HG03439 (cell line): ENCODE results near the gene KCNJ4.
"Not testable (repeated sequence)": the region's sequence is repeated elsewhere in the genome, so short reads cannot be mapped to it uniquely, and the experiment has no call there.

Source experiments
- ATAC-seq: cut with Tn5 transposase; IDR thresholded peaks from one replicate; pipeline ENCODE4 v1.9.1; 2021; ENCODE audit warnings: mild to moderate bottlenecking, moderate library complexity; ENCODE audit not compliant: unreplicated experiment

Gene KCNJ4

DNA sequence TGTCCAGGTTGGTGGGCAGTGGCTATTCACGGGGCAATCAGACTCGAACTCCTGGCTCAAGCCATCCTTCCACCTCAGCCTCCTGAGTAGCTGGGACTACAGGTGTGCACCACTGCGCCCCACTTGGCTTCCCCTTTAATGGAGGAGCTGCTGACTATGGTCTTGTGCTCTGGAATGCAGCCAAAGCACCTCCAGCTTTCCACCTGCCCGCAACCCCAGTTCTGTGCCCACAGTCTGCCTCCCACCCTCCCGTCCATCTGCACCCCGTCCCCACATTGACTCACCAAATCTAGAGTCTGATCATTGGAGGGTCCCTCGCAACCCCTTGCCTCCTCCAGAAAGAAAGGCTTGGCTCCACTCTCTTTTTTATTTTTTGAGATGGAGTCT, 41.0 kb downstream of the KCNJ4 start:
- no peak for ATAC-seq

DNA sequence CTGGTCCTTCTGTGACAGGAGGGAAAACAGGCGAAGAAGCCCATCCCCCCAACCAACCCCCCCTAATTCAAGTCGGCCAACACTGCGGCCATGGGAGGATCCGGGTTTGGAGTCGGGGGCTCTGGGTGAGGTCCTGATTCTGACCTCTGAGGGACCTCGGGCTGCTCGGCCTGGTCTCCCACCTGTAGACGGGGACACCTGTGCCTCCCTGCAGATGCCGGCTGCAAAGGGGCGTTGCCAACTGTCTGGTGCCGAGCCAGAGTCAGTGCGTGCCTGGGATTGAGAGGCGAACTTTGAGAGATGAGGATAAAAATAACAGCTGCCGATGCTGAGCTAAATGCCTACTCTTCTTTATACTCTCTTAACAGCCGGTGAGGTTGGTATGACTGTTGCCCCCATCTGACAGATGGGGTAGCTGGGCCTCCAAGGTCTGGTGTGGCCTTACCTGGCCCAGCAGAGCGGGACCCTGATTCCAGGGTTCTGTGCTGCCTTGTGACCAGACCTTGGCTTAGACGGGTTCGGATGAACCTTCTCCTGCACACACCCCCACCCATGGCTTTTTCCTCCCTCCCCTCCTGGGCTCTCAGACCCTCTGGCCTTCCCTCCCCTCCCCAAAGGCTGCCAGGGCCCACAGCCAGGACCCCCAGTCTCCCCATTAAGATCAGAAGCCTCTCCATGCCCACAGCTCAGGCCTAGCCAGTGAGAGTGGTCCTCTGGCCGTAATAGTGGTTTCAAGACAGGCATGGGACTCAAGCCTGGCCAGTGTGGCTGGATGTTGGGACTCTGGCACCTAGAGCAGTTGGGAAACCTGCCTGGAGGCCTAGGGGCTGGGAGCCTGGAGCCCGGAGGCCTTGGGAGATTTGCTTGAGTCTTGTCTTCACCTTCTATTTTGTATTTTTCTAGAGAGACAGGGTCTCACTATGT, 41.7 kb downstream of the KCNJ4 start:
- ATAC-seq: no peak

DNA sequence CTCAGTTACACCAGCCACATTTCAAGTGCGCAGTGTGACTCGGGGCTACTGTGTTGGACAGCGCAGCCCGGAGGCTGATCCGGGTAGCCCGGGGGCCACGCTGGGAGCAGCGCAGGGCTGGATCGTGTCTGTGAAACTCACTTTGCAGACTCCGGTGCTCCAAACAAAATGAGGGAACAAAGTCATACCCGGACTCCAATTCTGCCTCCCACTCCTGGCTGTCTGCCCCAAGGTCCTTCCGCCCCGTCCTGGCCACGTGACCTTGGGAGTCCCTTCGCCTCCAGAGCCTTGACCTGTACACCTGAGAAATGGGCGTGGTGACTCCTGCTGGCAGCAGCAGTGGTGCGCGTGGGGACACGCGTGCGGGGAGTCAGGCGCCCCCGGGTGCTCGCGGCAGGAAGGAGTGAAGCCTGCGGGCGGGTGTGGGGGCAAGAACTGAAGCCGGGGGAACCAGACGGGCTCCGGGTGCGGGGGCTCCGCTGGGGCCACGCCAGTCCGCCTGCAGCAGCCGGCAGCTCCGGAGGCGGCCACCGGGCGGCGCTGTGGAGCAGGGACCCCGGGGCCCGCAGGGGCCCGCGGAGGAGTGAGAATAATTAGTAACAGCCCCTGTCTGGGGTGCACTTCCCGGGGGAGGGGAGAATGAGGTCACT, 42.4 kb downstream of the KCNJ4 start:
- no peak for ATAC-seq

DNA sequence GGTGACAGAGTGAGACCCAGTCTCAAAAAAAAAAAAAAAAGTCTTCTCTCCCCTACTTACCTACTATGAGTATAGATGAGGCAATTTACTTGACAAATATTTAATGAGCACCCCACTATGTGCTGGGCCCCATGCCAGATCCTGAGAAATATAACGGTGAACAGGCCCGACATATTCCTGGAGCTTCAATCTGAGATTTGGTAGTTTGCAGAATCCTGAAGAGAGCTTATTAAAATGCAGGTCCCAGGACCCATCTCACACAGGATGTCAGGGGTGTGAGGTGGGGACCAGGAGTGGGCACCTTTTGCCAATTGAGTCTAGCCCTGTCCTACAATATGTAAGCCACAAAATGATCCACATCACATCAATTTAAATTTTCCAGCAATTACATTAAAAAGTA, 44.0 kb downstream of the KCNJ4 start:
- ATAC-seq: no peak

DNA sequence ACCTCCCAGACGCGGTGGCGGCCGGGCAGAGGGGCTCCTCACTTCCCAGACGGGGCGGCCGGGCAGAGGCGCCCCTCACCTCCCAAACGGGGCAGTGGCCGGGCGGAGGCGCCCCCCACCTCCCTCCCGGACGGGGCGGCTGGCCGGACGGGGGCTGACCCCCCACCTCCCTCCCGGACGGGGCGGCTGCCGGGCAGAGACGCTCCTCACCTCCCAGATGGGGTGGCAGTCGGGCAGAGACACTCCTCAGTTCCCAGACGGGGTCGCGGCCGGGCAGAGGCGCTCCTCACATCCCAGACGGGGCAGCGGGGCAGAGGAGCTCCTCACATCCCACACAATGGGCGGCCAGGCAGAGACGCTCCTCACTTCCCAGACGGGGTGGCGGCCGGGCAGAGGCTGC, 45.1 kb downstream of the KCNJ4 start:
- ATAC-seq: not testable (repeated sequence)

DNA sequence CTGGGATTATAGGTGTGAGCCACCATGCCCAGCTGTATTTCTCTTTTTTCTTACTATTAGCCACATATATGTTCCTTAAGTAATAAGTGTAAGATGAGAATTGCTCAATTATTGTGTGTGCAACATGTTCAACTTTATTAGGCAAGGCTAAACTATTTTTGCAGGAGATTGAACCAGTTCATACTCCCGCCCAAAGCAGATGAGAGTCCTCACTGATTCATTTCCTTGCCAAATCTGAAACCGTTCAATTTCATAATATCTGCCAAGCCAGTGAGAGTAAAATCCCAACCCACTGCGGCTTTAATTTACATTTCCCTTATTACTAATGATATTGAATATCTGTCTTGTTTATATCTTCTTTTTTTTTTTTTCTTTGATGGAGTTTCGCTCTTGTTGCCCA, 48.4 kb downstream of the KCNJ4 start:
- no peak for ATAC-seq

DNA sequence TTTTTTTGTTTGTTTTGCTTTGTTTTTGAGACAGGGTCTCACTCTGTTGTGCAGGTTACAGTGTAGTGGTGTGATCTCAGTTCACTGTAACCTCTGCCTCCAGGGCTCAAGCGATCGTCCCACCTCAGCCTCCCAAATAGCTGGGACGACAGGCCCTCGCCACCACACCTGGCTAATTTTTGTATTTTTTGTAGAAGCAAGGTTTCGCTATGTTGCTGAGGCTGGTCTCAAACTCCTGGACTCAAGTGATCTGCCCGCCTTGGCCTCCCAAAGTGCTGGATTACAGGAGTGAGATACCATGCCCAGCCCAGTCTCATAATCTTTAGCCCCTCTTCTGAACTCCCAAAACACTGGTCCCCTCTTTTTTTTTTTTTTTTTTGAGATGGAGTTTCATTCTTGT, 50.6 kb downstream of the KCNJ4 start:
- no peak for ATAC-seq

DNA sequence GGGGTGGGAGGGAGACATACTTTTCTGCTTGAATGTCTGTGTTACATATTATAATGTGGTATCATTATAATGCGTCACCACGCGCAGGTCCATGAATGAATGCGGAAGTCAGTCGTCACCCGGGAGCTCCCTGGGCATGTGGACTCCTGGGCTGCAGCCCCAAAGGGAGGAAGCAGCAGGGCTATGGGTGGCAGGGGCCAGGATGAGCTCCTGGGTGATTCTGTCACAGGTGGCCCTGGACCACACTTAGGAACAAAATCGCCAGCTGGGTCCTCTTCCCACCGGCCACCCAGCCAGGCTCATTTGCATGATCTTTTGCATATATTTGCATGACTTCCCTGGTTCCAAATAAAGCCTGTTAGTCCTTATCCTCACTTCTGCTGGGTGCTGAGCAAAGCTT, 51.2 kb downstream of the KCNJ4 start:
- ATAC-seq: no peak

DNA sequence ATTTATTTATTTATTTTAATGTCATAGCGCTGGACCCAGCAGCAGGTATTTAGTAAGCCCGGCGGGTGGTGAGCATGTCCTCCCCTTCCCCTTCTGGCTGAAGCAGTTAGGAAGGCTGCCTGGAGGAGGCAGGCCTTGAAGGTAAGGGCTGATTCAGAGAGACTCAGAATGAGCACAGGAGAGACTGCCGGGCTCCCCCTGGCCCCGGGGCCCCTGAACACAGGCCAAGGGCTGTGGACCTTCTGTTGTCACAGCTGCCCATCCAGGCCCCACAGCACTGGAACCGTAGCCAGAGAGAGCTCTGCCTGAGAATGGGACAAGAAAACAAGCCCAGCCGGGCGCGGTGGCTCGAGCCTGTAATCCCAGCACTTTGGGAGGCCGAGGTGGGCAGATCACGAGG, 52.8 kb downstream of the KCNJ4 start:
- no peak for ATAC-seq

DNA sequence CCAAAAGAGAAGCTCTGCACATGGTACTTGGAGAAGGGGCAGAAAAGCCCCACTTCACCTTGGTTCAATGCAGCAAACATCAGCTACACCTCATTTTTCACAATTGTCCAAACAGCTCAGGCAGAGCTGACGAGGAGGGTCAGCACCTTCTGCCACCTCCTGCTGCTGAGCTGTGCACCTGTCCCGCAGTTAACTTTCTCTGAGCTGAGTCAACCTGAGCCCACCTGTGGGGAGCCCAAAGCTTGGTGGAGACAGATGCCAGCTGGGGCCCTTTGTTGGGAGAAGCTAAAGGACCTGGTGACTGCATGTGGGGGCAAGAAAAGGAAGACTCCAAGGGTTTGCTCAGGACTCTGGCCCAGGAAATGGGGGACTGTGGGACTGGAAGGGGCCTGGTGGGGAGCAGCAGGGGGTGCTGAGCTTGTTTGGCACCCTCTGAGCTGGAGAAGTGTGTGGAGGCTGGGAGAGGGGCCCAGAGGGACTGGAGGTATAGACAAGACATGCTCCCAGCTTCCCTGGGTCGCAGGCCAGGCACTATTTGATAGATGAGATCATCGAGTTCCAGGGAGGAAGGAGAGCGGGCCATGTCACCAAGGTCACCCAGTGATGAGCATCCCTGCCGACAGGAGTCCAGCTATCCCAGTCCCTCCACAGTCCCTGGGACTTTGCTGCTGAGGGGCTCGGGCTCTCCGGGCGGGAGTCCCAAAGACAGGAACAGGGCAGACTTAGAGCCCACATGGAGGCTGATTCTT, 53.5 kb downstream of the KCNJ4 start:
- ATAC-seq: no peak

DNA sequence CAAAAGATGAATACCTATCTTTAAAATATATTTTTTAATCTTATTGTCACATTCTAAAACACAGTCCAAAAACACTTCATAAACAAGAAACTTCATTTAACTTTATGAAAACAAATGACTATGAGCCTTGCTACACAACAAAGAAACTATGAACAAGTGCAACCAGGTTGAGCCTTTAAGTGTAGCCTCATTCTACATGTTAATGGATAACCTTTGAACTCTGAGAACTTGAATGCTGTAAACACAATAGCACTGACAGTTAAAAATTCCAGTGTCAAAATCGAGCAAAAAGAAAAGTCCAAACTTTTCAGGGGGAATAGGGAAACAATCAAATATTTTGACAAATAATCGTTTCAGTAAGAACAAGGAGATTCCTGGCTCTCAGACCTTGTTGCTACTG, 54.7 kb downstream of the KCNJ4 start:
- ATAC-seq: not testable (repeated sequence)

DNA sequence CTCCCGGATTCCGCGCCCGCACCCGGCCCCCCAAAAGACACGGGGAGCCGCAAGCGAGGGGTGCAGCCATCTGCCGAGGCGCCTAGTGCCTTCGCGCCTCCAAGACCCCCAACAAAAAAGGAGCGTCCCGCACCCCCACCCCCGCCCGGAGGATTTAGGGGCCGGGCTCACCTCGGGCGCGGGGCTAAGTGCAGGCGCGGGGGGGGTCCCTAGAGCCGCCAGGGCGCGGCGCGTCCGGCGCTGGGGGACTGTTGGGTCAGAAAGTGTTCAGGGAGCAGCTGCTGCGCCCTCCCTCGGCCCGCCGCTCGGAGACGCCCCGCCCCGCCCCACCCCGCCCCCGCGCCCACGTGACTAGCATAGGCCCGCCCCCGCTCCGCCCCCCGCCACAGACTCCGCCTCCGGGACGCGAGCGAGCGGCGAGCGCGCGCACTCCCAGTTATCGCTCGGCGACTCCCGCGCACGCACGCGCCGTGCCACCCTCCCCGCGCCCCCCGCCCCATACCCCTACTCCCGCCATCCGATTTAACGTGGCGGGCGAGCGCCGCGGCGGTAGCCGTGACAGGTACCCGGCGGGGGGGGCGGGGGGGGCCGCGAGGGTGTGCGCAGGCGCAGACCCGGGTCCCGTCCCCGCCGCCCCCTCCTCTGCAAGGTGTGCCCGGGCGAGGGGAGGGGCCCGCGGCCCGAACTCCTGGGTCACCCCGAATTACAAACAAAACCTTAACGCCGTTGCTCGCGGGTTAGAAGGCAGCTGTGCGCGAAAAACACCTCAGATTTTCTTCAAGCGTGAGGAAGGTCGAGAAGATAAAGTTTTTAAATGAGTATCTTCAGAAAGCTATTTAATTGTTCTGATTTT, 56.2 kb downstream of the KCNJ4 start:
- peak; percentile 47 for ATAC-seq

DNA sequence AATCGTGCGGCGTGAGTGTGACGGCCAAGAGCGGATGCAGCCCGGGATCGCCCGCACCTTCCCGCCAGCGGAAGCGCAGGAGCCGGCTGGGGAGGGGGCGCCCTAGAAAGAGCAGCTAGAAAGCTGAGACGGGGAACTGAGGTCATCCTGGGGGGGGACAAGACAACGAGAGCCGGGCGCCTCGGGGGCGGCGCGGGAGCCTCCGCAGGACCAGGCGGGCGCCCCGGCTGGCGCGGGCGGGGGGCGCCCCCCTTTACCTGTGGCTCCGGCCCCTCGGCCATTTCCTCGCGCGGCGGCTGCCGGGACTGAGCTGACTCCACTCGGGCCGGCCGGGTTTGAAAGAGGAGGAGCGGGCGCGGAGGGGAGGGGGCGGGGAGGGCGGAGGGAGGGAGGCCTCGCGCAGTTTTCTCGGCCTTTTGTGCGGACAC, 56.8 kb downstream of the KCNJ4 start:
- peak; percentile 32 for ATAC-seq

DNA sequence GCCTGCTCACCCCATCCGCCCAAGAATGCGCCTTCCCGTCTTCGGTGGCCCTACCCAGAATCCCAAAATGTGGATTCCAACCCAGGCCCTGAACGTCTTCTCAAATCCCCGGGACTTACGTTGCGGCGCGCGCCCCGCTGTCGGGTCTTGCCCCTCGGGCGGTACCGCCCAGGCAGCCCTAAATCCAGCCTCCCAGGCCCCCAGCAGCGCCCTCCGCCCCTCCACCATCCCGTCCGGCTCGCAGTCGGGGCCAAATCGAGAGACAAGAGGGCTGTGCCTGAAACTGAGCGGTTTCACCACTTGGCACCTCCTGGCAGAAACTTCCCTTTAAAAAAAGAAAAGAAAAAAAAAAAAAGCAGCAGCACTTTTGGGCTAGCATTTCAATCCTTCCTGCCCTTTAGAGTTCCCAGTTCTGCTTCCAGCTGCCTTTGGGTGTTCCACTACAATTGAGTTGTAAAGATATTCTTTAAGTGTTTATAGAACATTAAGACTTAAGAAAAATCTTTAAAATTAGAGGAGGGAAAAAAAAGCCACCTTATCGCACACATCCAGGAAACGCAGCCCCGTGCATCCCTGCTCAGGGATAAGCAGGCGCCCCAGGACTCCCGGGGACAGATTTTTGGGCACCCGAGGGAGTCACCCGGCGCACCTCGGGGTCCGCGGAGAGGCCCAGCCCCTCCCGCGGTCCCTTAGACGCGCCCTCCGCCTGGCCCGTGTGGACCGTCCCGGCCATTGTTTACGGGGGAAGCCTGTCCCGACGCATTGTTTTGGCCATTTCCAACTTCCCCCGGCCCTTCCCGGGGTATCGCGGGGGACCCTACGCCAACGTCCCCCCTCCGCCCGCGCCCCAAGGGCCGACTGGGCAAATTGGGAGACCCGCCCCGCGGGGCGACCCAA, 57.6 kb downstream of the KCNJ4 start:
- ATAC-seq: no peak

DNA sequence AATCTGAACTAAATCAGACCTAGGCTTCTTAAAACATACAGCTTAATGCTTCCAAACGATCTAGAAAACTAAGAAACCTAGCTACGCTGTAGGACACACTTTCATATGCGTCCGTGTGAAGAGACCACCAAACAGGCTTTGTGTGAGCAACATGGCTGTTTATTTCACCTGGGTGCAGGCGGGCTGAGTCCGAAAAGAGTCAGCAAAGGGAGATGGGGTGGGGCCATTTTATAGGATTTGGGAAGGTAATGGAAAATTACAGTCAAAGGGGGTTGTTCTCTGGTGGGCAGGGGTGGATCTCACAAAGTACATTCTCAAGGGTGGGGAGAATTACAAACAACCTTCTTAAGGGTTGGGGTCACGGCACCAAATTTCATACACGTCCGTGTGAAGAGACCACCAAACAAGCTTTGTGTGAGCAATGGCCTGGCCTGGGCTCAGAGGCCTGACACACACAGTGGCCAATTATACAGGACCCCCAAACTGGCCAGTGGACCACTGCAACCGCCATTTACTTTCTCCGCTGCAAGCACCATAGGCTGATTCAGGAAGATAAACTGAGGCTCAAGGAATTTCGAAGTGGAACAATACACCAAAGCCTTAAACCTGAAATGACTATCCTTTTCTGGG, 58.4 kb downstream of the KCNJ4 start:
- not testable (repeated sequence) for ATAC-seq

DNA sequence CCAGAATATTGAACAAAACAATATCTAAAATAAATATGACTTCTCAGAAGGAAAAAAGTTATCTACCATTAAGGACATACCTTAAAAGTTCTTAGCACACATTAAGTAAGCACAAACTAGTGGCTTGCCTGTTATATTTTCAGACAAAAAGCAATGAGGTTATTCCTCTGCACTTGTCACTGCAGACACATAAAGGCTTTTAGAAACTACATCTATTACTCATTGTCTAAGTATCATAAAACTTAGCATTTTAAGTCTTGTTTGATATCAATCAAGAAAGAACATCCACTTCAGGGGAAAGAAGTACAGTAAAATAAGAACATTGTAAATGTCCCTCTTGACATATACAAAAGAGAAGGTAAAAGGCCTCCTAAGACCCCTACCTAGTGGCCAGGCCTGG, 59.1 kb downstream of the KCNJ4 start:
- not testable (repeated sequence) for ATAC-seq

DNA sequence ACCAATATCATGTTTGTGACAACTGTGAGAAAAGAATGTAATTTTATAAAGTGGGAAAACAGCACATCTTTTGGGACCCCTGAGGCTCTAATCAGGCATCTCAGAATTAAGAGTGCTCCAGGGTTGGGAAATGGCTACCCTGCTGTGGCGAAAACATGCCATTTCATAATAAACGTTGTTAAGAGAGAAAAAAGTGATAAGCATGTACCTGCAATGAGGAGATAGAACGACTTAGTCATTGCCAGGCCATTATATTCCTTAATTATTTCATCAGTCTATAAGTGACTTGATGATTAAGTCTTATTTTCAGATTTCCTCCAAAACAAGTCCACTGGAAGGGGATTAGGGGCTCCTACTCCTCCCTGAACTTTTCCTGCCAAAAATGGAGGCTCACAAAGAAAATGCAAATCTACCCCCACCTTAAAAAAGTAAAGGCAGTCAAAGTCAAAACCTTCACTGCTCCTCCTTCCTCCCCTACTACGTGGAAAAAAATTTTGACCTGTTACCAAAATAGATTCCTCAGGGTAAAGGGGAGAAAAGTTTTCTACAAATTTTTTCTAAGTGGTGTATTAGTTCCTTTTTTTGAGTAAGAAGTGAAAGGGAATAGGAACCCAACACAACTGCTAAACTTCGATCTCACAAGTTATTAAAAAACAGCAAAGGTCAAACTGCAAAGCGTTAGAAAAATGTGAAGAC, 59.9 kb downstream of the KCNJ4 start:
- not testable (repeated sequence) for ATAC-seq

DNA sequence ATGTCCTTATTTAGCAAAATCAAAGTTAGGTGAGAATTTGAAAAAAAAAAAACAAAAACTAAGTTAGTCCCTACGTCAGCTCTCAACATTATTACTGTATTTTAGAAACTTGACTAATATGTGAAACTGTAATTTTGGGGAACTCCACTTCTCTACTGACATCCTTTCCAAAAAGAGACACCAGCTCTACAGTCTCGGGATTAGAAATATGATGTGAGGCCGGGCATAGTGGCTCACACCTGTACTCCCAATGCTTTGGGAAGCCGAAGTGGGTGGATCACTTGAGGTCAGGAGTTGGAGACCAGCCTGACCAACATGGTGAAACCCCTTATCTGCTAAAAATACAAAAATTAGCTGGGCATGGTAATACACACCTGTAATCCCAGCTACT, 65.6 kb downstream of the KCNJ4 start:
- ATAC-seq: not testable (repeated sequence)
